ENCODE measurements around the gene TCF7L1.

Gene TCF7L1

GRCh38 chr2:85175369-85176299 is 42.4 kb downstream of the TCF7L1 start:
- Histone ChIP-seq H3K27ac (no peak overlapping the region), H3K4me3 (no peak overlapping the region)
- TF ChIP-seq, protein P1, sequence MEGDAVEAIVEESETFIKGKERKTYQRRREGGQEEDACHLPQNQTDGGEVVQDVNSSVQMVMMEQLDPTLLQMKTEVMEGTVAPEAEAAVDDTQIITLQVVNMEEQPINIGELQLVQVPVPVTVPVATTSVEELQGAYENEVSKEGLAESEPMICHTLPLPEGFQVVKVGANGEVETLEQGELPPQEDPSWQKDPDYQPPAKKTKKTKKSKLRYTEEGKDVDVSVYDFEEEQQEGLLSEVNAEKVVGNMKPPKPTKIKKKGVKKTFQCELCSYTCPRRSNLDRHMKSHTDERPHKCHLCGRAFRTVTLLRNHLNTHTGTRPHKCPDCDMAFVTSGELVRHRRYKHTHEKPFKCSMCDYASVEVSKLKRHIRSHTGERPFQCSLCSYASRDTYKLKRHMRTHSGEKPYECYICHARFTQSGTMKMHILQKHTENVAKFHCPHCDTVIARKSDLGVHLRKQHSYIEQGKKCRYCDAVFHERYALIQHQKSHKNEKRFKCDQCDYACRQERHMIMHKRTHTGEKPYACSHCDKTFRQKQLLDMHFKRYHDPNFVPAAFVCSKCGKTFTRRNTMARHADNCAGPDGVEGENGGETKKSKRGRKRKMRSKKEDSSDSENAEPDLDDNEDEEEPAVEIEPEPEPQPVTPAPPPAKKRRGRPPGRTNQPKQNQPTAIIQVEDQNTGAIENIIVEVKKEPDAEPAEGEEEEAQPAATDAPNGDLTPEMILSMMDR (IDR thresholded peaks at IDR 0.05): no peak
- no peak for DNase-seq (ENCODE audit: low spot score)

DNA sequence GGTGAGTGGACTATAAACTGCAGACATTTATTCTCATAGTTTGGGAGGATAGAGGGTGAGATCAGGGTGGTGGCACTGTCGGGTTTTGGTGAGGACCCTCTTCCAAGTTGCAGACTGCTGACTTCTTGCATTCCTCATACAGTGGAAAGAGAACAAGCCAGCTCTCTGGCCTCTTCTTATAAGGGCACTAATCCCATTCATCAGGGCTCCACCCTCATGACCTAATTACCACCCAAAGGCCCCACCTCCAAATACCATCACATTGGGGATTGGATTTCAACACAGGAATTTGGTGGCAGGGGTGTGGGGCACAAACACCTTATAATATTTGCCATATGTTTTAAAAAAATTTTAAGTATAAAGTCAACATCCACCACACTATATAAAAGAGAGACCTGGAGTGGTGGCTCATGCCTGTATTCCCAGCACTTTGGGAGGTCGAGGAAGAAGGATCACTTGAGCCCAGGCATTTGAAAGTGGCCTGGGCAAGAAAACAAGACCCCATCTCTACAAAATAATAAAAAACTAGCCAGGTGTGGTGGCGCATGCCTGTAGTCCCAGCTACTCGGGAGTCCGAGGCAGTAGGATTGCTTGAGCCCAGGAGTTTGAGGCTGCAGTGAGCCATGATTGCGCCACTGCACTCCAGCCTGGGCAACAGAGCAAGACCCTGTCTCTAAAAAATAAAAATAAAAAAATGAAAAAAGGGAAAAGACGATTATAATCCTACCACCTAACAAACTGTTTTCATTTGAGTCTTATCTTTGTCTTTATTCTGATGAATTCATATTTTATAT is 44.0 kb downstream of the TCF7L1 start:
- Histone ChIP-seq H3K4me3 (no peak overlapping the region), H3K27ac (no peak overlapping the region)
- no peak for DNase-seq (ENCODE audit: low spot score)
- TF ChIP-seq, protein P1 (IDR thresholded peaks at IDR 0.05): no peak

DNA sequence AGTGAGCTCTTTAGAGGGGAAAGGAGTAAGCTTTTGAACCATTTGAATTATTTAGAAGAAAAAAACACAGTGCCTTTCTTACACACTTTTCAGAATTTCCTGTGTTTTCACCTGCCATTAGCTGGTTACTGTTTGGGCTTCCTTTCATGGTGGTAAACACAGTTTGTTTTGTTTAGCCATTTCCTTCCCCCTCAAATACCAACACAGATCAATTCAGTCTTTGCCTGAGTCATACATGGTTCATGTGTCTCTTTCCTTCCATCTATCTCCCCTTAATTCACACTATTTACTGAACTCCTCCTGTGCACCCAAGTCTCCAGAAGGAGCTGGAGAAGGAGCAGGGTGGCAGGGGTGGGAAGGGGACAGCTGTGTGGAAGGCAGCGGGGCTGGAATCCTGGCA is 45.0 kb downstream of the TCF7L1 start:
- TF ChIP-seq, protein P1 (IDR thresholded peaks at IDR 0.05): no peak
- no peak for DNase-seq (ENCODE audit: low spot score)
- H3K4me3 ChIP-seq: no peak overlapping the region
- H3K27ac ChIP-seq: no peak overlapping the region

DNA sequence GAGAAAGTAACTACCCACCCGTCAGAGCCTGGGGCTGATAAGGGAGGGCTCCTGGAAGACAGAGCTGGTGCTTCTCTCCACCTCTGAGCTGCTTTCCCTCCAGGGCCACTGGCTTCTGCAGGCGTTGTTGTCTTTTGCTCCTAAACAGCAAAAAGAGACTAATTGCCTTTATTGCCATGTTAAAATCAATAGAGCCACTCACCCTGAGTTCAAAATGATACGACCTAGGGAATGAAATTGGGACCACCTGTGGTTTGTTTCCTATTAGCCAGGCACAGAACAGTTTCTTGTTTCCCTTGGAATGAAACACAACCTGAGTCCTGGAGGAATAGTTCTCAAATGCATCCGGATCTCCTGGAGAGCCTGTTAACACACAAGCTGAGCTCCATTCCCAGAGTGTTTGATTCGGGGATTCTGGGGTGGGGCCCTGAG is 45.8 kb downstream of the TCF7L1 start:
- TF ChIP-seq, protein P1 (IDR thresholded peaks at IDR 0.05): no peak
- DNase-seq (ENCODE audit: low spot score): no peak
- H3K4me3 ChIP-seq: no peak overlapping the region
- H3K27ac ChIP-seq: no peak overlapping the region

DNA sequence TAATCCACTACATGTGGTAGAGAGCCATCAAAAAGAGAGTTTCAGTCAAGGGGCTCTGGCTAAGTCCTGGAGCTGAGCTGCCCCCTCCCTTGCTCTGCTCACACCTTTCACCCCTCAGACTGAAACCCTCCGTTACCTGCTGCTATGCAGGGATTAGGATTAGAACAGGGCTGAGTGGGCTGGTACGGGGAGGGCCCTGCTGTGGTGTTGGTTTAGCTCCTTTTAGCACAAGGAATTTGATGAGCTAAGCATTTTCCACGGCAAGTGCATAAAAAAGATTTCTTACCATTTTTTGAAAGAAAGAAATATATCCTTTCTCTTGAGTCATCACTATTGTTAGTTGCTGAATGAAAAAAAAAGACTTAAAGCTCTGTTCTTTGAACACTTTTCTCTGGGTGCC is 46.3 kb downstream of the TCF7L1 start:
- no peak overlapping the region for H3K27ac ChIP-seq
- DNase-seq (ENCODE audit: low spot score): no peak
- TF ChIP-seq, protein P1 (IDR thresholded peaks at IDR 0.05): no peak
- H3K4me3 ChIP-seq: no peak overlapping the region

- no peak overlapping the region for H3K27ac ChIP-seq
- no peak overlapping the region for H3K4me3 ChIP-seq
- peak; percentile 57 for DNase-seq (ENCODE audit: low spot score)
- TF ChIP-seq, protein P1 (IDR thresholded peaks at IDR 0.05): no peak
Observed at GRCh38 chr2:85180322-85181133, 47.3 kb downstream of the TCF7L1 start.

Measured in coronary artery (tissue), 2 donors.